Measurements from ENCODE around the gene DHX34.

DNA sequence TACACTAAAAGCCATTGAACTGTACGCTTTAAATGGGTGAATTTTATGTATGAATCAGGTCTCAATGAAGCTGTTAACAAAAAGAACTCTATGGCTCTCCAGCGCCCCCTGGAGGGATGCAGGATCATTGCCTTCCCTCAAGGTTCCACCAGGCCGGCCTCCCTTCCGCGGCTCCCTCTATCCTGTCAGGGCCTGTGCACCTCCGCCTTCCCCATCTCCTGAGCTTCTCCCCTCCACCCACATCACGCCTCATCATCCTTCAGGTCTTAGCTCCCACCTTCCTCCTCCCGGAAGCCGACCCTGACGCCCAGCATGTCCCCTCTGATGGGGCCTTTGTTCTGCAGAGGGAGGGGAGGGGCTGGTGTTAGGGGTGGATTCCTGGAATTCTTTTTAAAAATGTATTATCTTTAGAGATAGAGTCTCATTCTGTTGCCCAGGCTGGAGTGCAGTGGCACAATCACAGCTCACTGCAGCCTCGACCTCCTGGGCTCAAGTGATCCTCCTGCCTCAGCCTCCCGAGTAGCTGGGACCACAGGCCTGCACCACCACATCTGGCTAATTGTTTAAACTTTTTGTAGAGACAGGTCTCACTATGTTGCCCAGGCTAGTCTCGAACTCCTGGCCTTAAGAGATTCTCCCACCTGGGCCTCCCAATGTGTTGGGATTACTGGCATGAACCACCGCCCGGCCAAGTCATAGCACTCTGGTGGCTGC, 42.6 kb downstream of the DHX34 start:
- TF ChIP-seq EP300 (IDR thresholded peaks at IDR 0.05; ENCODE audit: borderline replicate concordance): no peak
- TF ChIP-seq ZBTB7A (IDR thresholded peaks at IDR 0.05; ENCODE audit: low read depth): no peak
- no peak for TF ChIP-seq TEAD4 (IDR thresholded peaks at IDR 0.05)
- no peak for TF ChIP-seq FOXM1 (IDR thresholded peaks at IDR 0.05; ENCODE audit: borderline replicate concordance, low read depth)
- no peak for TF ChIP-seq YY1 (IDR thresholded peaks at IDR 0.05; ENCODE audit: low read depth)
- TF ChIP-seq REST (IDR thresholded peaks at IDR 0.05; ENCODE audit: low read depth): no peak
- TF ChIP-seq CREB1 (IDR thresholded peaks at IDR 0.05; ENCODE audit: low read depth): no peak
- TF ChIP-seq MAX (IDR thresholded peaks at IDR 0.05): no peak
- TF ChIP-seq TCF12 (IDR thresholded peaks at IDR 0.05; ENCODE audit: low read depth): no peak
- TF ChIP-seq RAD21 (IDR thresholded peaks at IDR 0.05; ENCODE audit: low read depth): peak; percentile 86
- TF ChIP-seq USF1 (IDR thresholded peaks at IDR 0.05): no peak
- TF ChIP-seq TAF1 (IDR thresholded peaks at IDR 0.05; ENCODE audit: low read depth): no peak
- no peak for TF ChIP-seq EGR1 (IDR thresholded peaks at IDR 0.05)
